Mucosa of rectum (tissue), 2 donors: ENCODE data around the gene ZNF776.

ENCODE experiments used
- H3K27ac ChIP-seq, 2 donors: one replicate each; pipeline ENCODE4 v1.7.0; 2013; ENCODE audit warnings: inconsistent platforms in 2 of 2, low read depth in 2 of 2, low read length in 2 of 2
- H3K27me3 ChIP-seq, 2 donors: one replicate each; pipeline ENCODE4 v1.7.0; 2013; ENCODE audit warnings: low read length in 2 of 2; ENCODE audit not compliant: control insufficient read depth in 2 of 2, insufficient read depth in 2 of 2
- H3K36me3 ChIP-seq, 2 donors: one replicate each; pipeline ENCODE4 v1.7.0; 2013; ENCODE audit warnings: low read length in 2 of 2; ENCODE audit not compliant: control insufficient read depth in 2 of 2, insufficient read depth in 2 of 2
- H3K4me1 ChIP-seq, 2 donors: one replicate each; pipeline ENCODE4 v1.7.0; 2013; ENCODE audit warnings: low read length in 2 of 2, mild to moderate bottlenecking in 1 of 2; ENCODE audit not compliant: control insufficient read depth in 2 of 2, insufficient read depth in 2 of 2
- H3K4me3 ChIP-seq, 2 donors: one replicate each; pipeline ENCODE4 v1.7.0; 2013; ENCODE audit warnings: low read length in 2 of 2
- H3K9ac ChIP-seq, 2 donors: one replicate each; pipeline ENCODE4 v1.7.0; 2013; ENCODE audit warnings: low read length in 2 of 2, low read depth in 1 of 2, mild to moderate bottlenecking in 1 of 2
- H3K9me3 ChIP-seq, 2 donors: one replicate each; pipeline ENCODE4 v1.7.0; 2013; ENCODE audit warnings: low read length in 2 of 2; ENCODE audit not compliant: control insufficient read depth in 2 of 2
- donor health status: healthy.
- donor health status: Normal muscosa, but diverticular disease.

The ZNF776 gene

GRCh38 chr19:57746580-57747471 lies at the start of gene ZNF776:
Gene ZNF776, plus strand, starts transcription at chr19:57746815. Its CDS starts 244 bp downstream, at chr19:57747059.
- H3K4me1 ChIP-seq: peaks cover 3 to 6% of the 10 kb centered on the region in 2 donors
- H3K9ac ChIP-seq: peak within 1 kb of the TSS; percentile 86 to 93
- H3K9me3 ChIP-seq: peaks cover 23 to 30% of the 10 kb centered on the region in 2 donors
- no peaks in the 10 kb centered on the region for H3K27me3 ChIP-seq
- peaks cover 29 to 33% of the 10 kb centered on the region in 2 donors for H3K36me3 ChIP-seq
- peak within 1 kb of the TSS; percentile 95 to 98 for H3K4me3 ChIP-seq
- peak within 1 kb of the TSS; percentile 76 to 79 for H3K27ac ChIP-seq

- Histone ChIP-seq H3K27ac (no peak overlapping the region), H3K4me3 (no peak overlapping the region), H3K9ac (no peak overlapping the region), H3K9me3 (peaks cover 45 to 49% of the 10 kb centered on the region in 2 donors), H3K36me3 (peaks cover 4 to 13% of the 10 kb centered on the region in 2 donors), H3K4me1 (no peaks in the 10 kb centered on the region), H3K27me3 (no peaks in the 10 kb centered on the region)
These were observed 45.0 kb upstream of the ZNF776 start for GRCh38 chr19:57701625-57702024.

DNA sequence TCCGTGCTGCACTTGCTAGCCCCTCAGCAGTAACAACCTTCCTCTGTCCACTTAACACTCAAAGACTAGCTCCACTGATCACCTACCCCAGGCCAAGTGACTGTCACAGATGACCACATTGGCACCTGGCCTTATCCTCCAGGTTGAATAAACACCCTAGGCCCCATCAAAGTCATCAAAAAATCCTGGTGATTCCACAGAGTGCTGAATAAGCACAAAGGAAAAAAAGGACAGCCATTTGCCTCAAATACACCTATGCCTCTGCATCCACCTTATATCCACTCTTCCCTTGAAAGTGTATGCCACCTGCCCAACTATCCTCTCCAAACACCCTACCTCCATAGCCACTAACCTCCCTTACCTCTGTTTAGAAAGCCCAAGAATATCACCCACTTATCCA lies 40.3 kb upstream of the ZNF776 start:
- no peak overlapping the region for H3K27ac ChIP-seq
- no peaks in the 10 kb centered on the region for H3K27me3 ChIP-seq
- H3K9me3 ChIP-seq: peaks cover 26 to 32% of the 10 kb centered on the region in 2 donors
- H3K36me3 ChIP-seq: peaks cover 0 to 9% of the 10 kb centered on the region in 2 donors
- no peak overlapping the region for H3K9ac ChIP-seq
- H3K4me3 ChIP-seq: no peak overlapping the region
- H3K4me1 ChIP-seq: no peaks in the 10 kb centered on the region

GRCh38 chr19:57708641-57709361 lies 37.8 kb upstream of the ZNF776 start, which contains the start of gene ZNF154:
Gene ZNF154, minus strand, starts transcription at chr19:57709204. Its CDS starts 233 bp downstream, at chr19:57708971.
- Histone ChIP-seq H3K36me3 (peaks cover 0 to 2% of the 10 kb centered on the region in 2 donors), H3K4me1 (no peaks in the 10 kb centered on the region), H3K27me3 (no peaks in the 10 kb centered on the region), H3K9ac (peak within 1 kb of the TSS; percentile 54 to 65), H3K9me3 (peaks cover 16 to 21% of the 10 kb centered on the region in 2 donors), H3K27ac (peak within 1 kb of the TSS; percentile 31 to 68), H3K4me3 (peak within 1 kb of the TSS; percentile 51 to 69)

DNA sequence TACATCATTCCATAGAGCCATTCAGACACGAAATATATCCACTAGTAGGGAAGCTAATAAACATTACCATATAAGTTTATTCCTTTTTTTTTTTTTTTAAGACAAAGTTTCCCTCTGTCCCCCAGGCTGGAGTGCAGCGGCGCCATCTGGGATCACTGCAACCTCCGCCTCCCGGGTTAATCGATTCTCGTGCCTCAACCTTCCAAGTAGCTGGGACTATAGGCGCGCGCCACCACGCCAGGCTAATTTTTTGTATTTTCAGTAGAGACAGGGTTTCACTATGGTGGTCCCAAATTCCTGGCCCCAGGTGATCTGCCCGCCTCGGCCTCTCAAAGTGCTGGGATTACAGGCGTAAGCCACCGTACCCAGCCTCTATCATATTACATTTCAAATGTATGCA lies 37.0 kb upstream of the ZNF776 start:
- no peak overlapping the region for H3K9ac ChIP-seq
- peaks cover 0 to 5% of the 10 kb centered on the region in 2 donors for H3K36me3 ChIP-seq
- H3K4me3 ChIP-seq: no peak overlapping the region
- no peaks in the 10 kb centered on the region for H3K27me3 ChIP-seq
- H3K4me1 ChIP-seq: no peaks in the 10 kb centered on the region
- H3K9me3 ChIP-seq: peaks cover 11 to 22% of the 10 kb centered on the region in 2 donors
- H3K27ac ChIP-seq: no peak overlapping the region

GRCh38 chr19:57712222-57712621 lies 34.4 kb upstream of the ZNF776 start:
- H3K9me3 ChIP-seq: peaks cover 15 to 20% of the 10 kb centered on the region in 2 donors

GRCh38 chr19:57719424-57719823 lies 27.2 kb upstream of the ZNF776 start:
- no peak overlapping the region for H3K27ac ChIP-seq
- no peaks in the 10 kb centered on the region for H3K4me1 ChIP-seq
- H3K27me3 ChIP-seq: no peaks in the 10 kb centered on the region
- H3K36me3 ChIP-seq: peaks cover 22 to 43% of the 10 kb centered on the region in 2 donors
- peaks cover 31 to 53% of the 10 kb centered on the region in 2 donors for H3K9me3 ChIP-seq
- no peak overlapping the region for H3K9ac ChIP-seq
- H3K4me3 ChIP-seq: no peak overlapping the region

More at GRCh38 chr19:57712222-57712621, 34.4 kb upstream of the ZNF776 start:
- peaks cover 0 to 7% of the 10 kb centered on the region in 2 donors for H3K36me3 ChIP-seq
- H3K9ac ChIP-seq: no peak overlapping the region
- no peak overlapping the region for H3K4me3 ChIP-seq
- H3K27me3 ChIP-seq: no peaks in the 10 kb centered on the region
- H3K4me1 ChIP-seq: no peaks in the 10 kb centered on the region
- no peak overlapping the region for H3K27ac ChIP-seq

GRCh38 chr19:57719901-57720519 lies 26.6 kb upstream of the ZNF776 start:
- Histone ChIP-seq H3K9ac (no peak overlapping the region), H3K27ac (no peak overlapping the region), H3K27me3 (no peaks in the 10 kb centered on the region), H3K4me3 (no peak overlapping the region), H3K4me1 (no peaks in the 10 kb centered on the region), H3K36me3 (peaks cover 22 to 43% of the 10 kb centered on the region in 2 donors), H3K9me3 (peaks cover 27 to 53% of the 10 kb centered on the region in 2 donors)

GRCh38 chr19:57720878-57721277 lies 25.7 kb upstream of the ZNF776 start:
- H3K27ac ChIP-seq: no peak overlapping the region
- no peaks in the 10 kb centered on the region for H3K4me1 ChIP-seq
- peaks cover 24 to 53% of the 10 kb centered on the region in 2 donors for H3K9me3 ChIP-seq
- H3K4me3 ChIP-seq: no peak overlapping the region
- H3K9ac ChIP-seq: no peak overlapping the region
- no peaks in the 10 kb centered on the region for H3K27me3 ChIP-seq
- H3K36me3 ChIP-seq: peaks cover 22 to 43% of the 10 kb centered on the region in 2 donors
